Lung (tissue), 12 donors: ENCODE data around the gene RFX3. TPM values are rescaled to one million over a fixed set of nuclear protein-coding genes. Genes with fewer than 3 reads are reported as not detected.

ENCODE experiments used
- ATAC-seq: fragments of 200-7000 bp; cut with Tn5 transposase; one replicate; pipeline ENCODE4 v1.9.1; 2020; ENCODE audit warnings: moderate number of reproducible peaks; ENCODE audit not compliant: insufficient read depth, low FRiP score
- DNase-seq, 3 donors: peaks; one replicate each; pipeline ENCODE4 v3.0.0-alpha.2; 2013 to 2017
- H3K27ac ChIP-seq, 2 donors: one replicate each; pipeline ENCODE4 v1.5.1; 2013; ENCODE audit warnings: mild to moderate bottlenecking in 2 of 2, moderate library complexity in 2 of 2, control low read depth in 1 of 2, inconsistent platforms in 1 of 2, low read depth in 1 of 2, low read length in 1 of 2
- H3K27me3 ChIP-seq, 3 donors: one replicate each; pipeline ENCODE4 v1.5.1; 2013; ENCODE audit warnings: low read length in 2 of 3; ENCODE audit not compliant: control insufficient read depth in 3 of 3, insufficient read depth in 3 of 3
- H3K36me3 ChIP-seq, 4 donors: one replicate each; pipeline ENCODE4 v1.5.1; 2013; ENCODE audit warnings: low read length in 4 of 4, mild to moderate bottlenecking in 1 of 4, moderate library complexity in 1 of 4; ENCODE audit not compliant: control insufficient read depth in 4 of 4, insufficient read depth in 4 of 4
- H3K4me1 ChIP-seq, 5 donors: one replicate each; pipeline ENCODE4 v1.5.1; 2013; ENCODE audit warnings: low read length in 5 of 5, mild to moderate bottlenecking in 2 of 5, moderate library complexity in 1 of 5; ENCODE audit not compliant: control insufficient read depth in 5 of 5, insufficient read depth in 5 of 5
- H3K4me3 ChIP-seq: one replicate; pipeline ENCODE4 v1.5.1; 2013; ENCODE audit warnings: mild to moderate bottlenecking, control low read depth, moderate library complexity
- H3K9ac ChIP-seq, 2 donors: one replicate each; pipeline ENCODE4 v1.5.1; 2013; ENCODE audit warnings: low read length in 2 of 2, control low read depth in 1 of 2; ENCODE audit not compliant: insufficient read depth in 1 of 2
- H3K9me3 ChIP-seq, 4 donors: one replicate each; pipeline ENCODE4 v1.5.1; 2013; ENCODE audit warnings: low read length in 3 of 4, mild to moderate bottlenecking in 1 of 4, moderate library complexity in 1 of 4; ENCODE audit not compliant: control insufficient read depth in 4 of 4, insufficient read depth in 3 of 4
- CTCF ChIP-seq: IDR thresholded peaks from 2 replicates; pipeline ENCODE4 v1.5.1; 2012; ENCODE audit warnings: mild to moderate bottlenecking; ENCODE audit errors: control extremely low read depth, extremely low read depth
- WGBS, 2 donors: extraction: QIAGEN DNeasy Blood & Tissue Kit; methylation state at CpG; one replicate each; pipeline ENCODE4 v1.1.7; 2013; 5-methylcytosine and 5-hydroxymethylcytosine counted together
- polyA plus RNA-seq, 2 donors: library from polyadenylated mRNA; stranded (reverse); fragments of 200-250 nt; gene quantifications; one replicate each; pipeline ENCODE4 v1.2.1, GENCODE V29; 2013
- total RNA-seq, 2 donors: library from RNA; depleted of rRNA in 1 of 2; stranded (reverse); fragments of >200 nt in 1 of 2; gene quantifications; one replicate each; pipeline ENCODE4 v1.2.1, GENCODE V29; 2014 to 2021
- donor health status: control.
- donor health status: control.
- donor health status: Bipolar disorder and iron deficiency.
- donor health status: healthy.
- donor health status: DM: yes; HTN: yes; CAD: no.

The RFX3 gene
- total and polyA plus RNA-seq, 4 donors = 3.3 to 45.8 (median 14.0) TPM

- no peak overlapping the region for H3K4me3 ChIP-seq
- no peak for DNase-seq
- no peaks in the 10 kb centered on the region for H3K9me3 ChIP-seq
- no peaks in the 10 kb centered on the region for H3K27me3 ChIP-seq
- H3K36me3 ChIP-seq = peaks cover 0 to 3% (median 1%) of the 10 kb centered on the region in 4 donors
- no peak for TF ChIP-seq CTCF
- H3K27ac ChIP-seq = no peak overlapping the region
- peaks cover 0 to 13% (median 0%) of the 10 kb centered on the region in 5 donors for H3K4me1 ChIP-seq
- no peak overlapping the region for H3K9ac ChIP-seq
- ATAC-seq = no peak
Observed at GRCh38 chr9:3237121-3237520, 288.7 kb downstream of the RFX3 start.

- Histone ChIP-seq H3K27ac (no peak overlapping the region), H3K4me3 (no peak overlapping the region), H3K9ac (no peak overlapping the region), H3K9me3 (no peaks in the 10 kb centered on the region), H3K36me3 (peaks cover 0 to 3% (median 1%) of the 10 kb centered on the region in 4 donors), H3K27me3 (no peaks in the 10 kb centered on the region), H3K4me1 (peaks cover 0 to 5% (median 0%) of the 10 kb centered on the region in 5 donors)
- no peak for TF ChIP-seq CTCF
- no peak for ATAC-seq
- 98 to 100% methylated on average over 1 of the region's 1 CpG for WGBS, 2 donors
- no peak for DNase-seq
Observed at GRCh38 chr9:3235497-3235896, 290.3 kb downstream of the RFX3 start.

- Histone ChIP-seq H3K9ac (no peak overlapping the region), H3K27me3 (no peaks in the 10 kb centered on the region), H3K36me3 (peaks cover 0 to 3% (median 0%) of the 10 kb centered on the region in 4 donors), H3K27ac (no peak overlapping the region), H3K4me3 (no peak overlapping the region), H3K9me3 (no peaks in the 10 kb centered on the region), H3K4me1 (no peaks in the 10 kb centered on the region)
- DNase-seq (peak in 2 of 3 donors; percentile 28 to 60), ATAC-seq (no peak)
- WGBS, 2 donors = 73 to 83% methylated on average over 7 of the region's 7 CpGs
- TF ChIP-seq CTCF = no peak
Observed at GRCh38 chr9:3224931-3225330, 300.9 kb downstream of the RFX3 start.

- no peaks in the 10 kb centered on the region for H3K27me3 ChIP-seq
- WGBS, 2 donors = 69 to 73% methylated on average over 1 of the region's 1 CpG
- no peak overlapping the region for H3K27ac ChIP-seq
- no peak for TF ChIP-seq CTCF
- no peak for ATAC-seq
- H3K9ac ChIP-seq = no peak overlapping the region
- no peaks in the 10 kb centered on the region for H3K36me3 ChIP-seq
- no peak for DNase-seq
- H3K4me1 ChIP-seq = no peaks in the 10 kb centered on the region
- H3K9me3 ChIP-seq = no peaks in the 10 kb centered on the region
- no peak overlapping the region for H3K4me3 ChIP-seq
Observed at GRCh38 chr9:3215658-3216057, 310.1 kb downstream of the RFX3 start.
